Effector memory CD4-positive, alpha-beta T cell (primary cell): ENCODE data around the gene PAK1.

Experiments
- DNase-seq, 3 donors: peaks; one replicate each; pipeline ENCODE4 v3.0.0-alpha.2; 2020
- H3K27ac ChIP-seq: 2 replicates; pipeline ENCODE4 v1.7.0; 2013; ENCODE audit warnings: mild to moderate bottlenecking, low read length, moderate library complexity; ENCODE audit not compliant: insufficient read depth, poor library complexity, severe bottlenecking
- H3K27me3 ChIP-seq: replicated peaks from 2 replicates; pipeline ENCODE4 v1.7.0; 2013; ENCODE audit warnings: mild to moderate bottlenecking, low read length; ENCODE audit not compliant: insufficient read depth, control insufficient read depth, poor library complexity, severe bottlenecking
- H3K36me3 ChIP-seq: 2 replicates; pipeline ENCODE4 v1.7.0; 2013; ENCODE audit warnings: mild to moderate bottlenecking, low read length, moderate library complexity; ENCODE audit not compliant: control insufficient read depth, insufficient read depth
- H3K4me1 ChIP-seq: 2 replicates; pipeline ENCODE4 v1.7.0; 2013; ENCODE audit warnings: low read length, mild to moderate bottlenecking; ENCODE audit not compliant: control insufficient read depth, insufficient read depth, poor library complexity, severe bottlenecking
- H3K4me3 ChIP-seq: 2 replicates; pipeline ENCODE4 v1.7.0; 2013; ENCODE audit warnings: low read length, low read depth, mild to moderate bottlenecking; ENCODE audit not compliant: insufficient read depth, poor library complexity, severe bottlenecking
- H3K9me3 ChIP-seq: 2 replicates; pipeline ENCODE4 v1.7.0; 2013; ENCODE audit warnings: mild to moderate bottlenecking, low read length, moderate library complexity; ENCODE audit not compliant: control insufficient read depth

Gene PAK1

GRCh38 chr11:77457340-77457739 lies 16.6 kb downstream of the PAK1 start:
- Histone ChIP-seq H3K4me1 (no peaks in the 10 kb centered on the region), H3K27me3 (no peaks in the 10 kb centered on the region), H3K9me3 (no peaks in the 10 kb centered on the region), H3K4me3 (no peak overlapping the region), H3K27ac (no peak overlapping the region), H3K36me3 (no peaks in the 10 kb centered on the region)
- DNase-seq = no peak

GRCh38 chr11:77455740-77456139 lies 18.2 kb downstream of the PAK1 start:
- Histone ChIP-seq H3K4me3 (no peak overlapping the region), H3K4me1 (no peaks in the 10 kb centered on the region), H3K27me3 (no peaks in the 10 kb centered on the region), H3K9me3 (no peaks in the 10 kb centered on the region), H3K27ac (no peak overlapping the region), H3K36me3 (no peaks in the 10 kb centered on the region)
- no peak for DNase-seq

GRCh38 chr11:77454867-77455655 lies 18.8 kb downstream of the PAK1 start:
- no peaks in the 10 kb centered on the region for H3K36me3 ChIP-seq
- no peak overlapping the region for H3K27ac ChIP-seq
- no peak for DNase-seq
- no peaks in the 10 kb centered on the region for H3K9me3 ChIP-seq
- H3K4me1 ChIP-seq = no peaks in the 10 kb centered on the region
- no peak overlapping the region for H3K4me3 ChIP-seq
- H3K27me3 ChIP-seq = no peaks in the 10 kb centered on the region

GRCh38 chr11:77450227-77450626 lies 23.7 kb downstream of the PAK1 start:
- Histone ChIP-seq H3K4me3 (no peak overlapping the region), H3K27ac (no peak overlapping the region), H3K4me1 (no peaks in the 10 kb centered on the region), H3K9me3 (no peaks in the 10 kb centered on the region), H3K27me3 (no peaks in the 10 kb centered on the region), H3K36me3 (no peaks in the 10 kb centered on the region)
- DNase-seq = no peak

- Histone ChIP-seq H3K9me3 (no peaks in the 10 kb centered on the region), H3K4me1 (no peaks in the 10 kb centered on the region), H3K4me3 (no peak overlapping the region), H3K27ac (no peak overlapping the region), H3K27me3 (no peaks in the 10 kb centered on the region), H3K36me3 (no peaks in the 10 kb centered on the region)
- DNase-seq = no peak
These were observed 24.1 kb downstream of the PAK1 start for GRCh38 chr11:77449784-77450183.

- DNase-seq = no peak
- Histone ChIP-seq H3K9me3 (no peaks in the 10 kb centered on the region), H3K4me1 (no peaks in the 10 kb centered on the region), H3K27me3 (no peaks in the 10 kb centered on the region), H3K4me3 (no peak overlapping the region), H3K36me3 (no peaks in the 10 kb centered on the region), H3K27ac (no peak overlapping the region)
These were observed 24.8 kb downstream of the PAK1 start for GRCh38 chr11:77449060-77449521.

GRCh38 chr11:77448269-77448668 lies 25.6 kb downstream of the PAK1 start:
- H3K27me3 ChIP-seq = no peaks in the 10 kb centered on the region
- DNase-seq = no peak
- no peaks in the 10 kb centered on the region for H3K36me3 ChIP-seq
- no peak overlapping the region for H3K27ac ChIP-seq
- no peak overlapping the region for H3K4me3 ChIP-seq
- H3K9me3 ChIP-seq = no peaks in the 10 kb centered on the region
- no peaks in the 10 kb centered on the region for H3K4me1 ChIP-seq

GRCh38 chr11:77446911-77447629 lies 26.8 kb downstream of the PAK1 start:
- no peaks in the 10 kb centered on the region for H3K9me3 ChIP-seq
- no peaks in the 10 kb centered on the region for H3K4me1 ChIP-seq
- no peaks in the 10 kb centered on the region for H3K27me3 ChIP-seq
- H3K4me3 ChIP-seq = no peak overlapping the region
- no peak for DNase-seq
- H3K27ac ChIP-seq = no peak overlapping the region
- no peaks in the 10 kb centered on the region for H3K36me3 ChIP-seq

- Histone ChIP-seq H3K4me1 (no peaks in the 10 kb centered on the region), H3K27me3 (no peaks in the 10 kb centered on the region), H3K36me3 (no peaks in the 10 kb centered on the region), H3K9me3 (no peaks in the 10 kb centered on the region), H3K4me3 (no peak overlapping the region), H3K27ac (no peak overlapping the region)
- DNase-seq = no peak
These were observed 29.6 kb downstream of the PAK1 start for GRCh38 chr11:77444261-77444660.

- Histone ChIP-seq H3K4me1 (no peaks in the 10 kb centered on the region), H3K36me3 (no peaks in the 10 kb centered on the region)
These were observed 31.4 kb downstream of the PAK1 start for GRCh38 chr11:77442394-77443053.

More at GRCh38 chr11:77442394-77443053, 31.4 kb downstream of the PAK1 start:
- no peaks in the 10 kb centered on the region for H3K9me3 ChIP-seq
- DNase-seq = no peak
- H3K27ac ChIP-seq = no peak overlapping the region
- no peaks in the 10 kb centered on the region for H3K27me3 ChIP-seq
- no peak overlapping the region for H3K4me3 ChIP-seq
